NCI-H1417 treated with DMSO at 0.1 percent for 48 hours (cell line): ENCODE measurements around the gene CAMTA1.
A peak's percentile ranks its signal among the peaks of the same experiment; 100 is the strongest.

Source experiments
- DNase-seq: peaks from one replicate; lab custom pipeline; 2025; lab: John Stamatoyannopoulos, UW

CAMTA1 gene

GRCh38 chr1:7656557-7657215, 871.4 kb downstream of the CAMTA1 start:
- peak; percentile 38 for DNase-seq

GRCh38 chr1:7657287-7658016, 872.2 kb downstream of the CAMTA1 start:
- DNase-seq, result no peak

- DNase-seq, result no peak
These were observed 872.8 kb downstream of the CAMTA1 start for GRCh38 chr1:7658099-7658498.

GRCh38 chr1:7659514-7659913, 874.3 kb downstream of the CAMTA1 start:
- no peak for DNase-seq

- DNase-seq, result no peak
These were observed 878.3 kb downstream of the CAMTA1 start for GRCh38 chr1:7663451-7664146.

GRCh38 chr1:7664147-7664892, 879.1 kb downstream of the CAMTA1 start:
- no peak for DNase-seq

GRCh38 chr1:7664893-7665250, 879.6 kb downstream of the CAMTA1 start:
- no peak for DNase-seq

GRCh38 chr1:7666249-7666648, 881.0 kb downstream of the CAMTA1 start:
- DNase-seq, result no peak

GRCh38 chr1:7667159-7667558, 881.9 kb downstream of the CAMTA1 start:
- DNase-seq, result no peak

GRCh38 chr1:7667625-7668218, 882.5 kb downstream of the CAMTA1 start:
- DNase-seq, result peak; percentile 49

- peak; percentile 51 for DNase-seq
These were observed 884.5 kb downstream of the CAMTA1 start for GRCh38 chr1:7669559-7670311.

GRCh38 chr1:7670334-7671145, 885.3 kb downstream of the CAMTA1 start:
- DNase-seq, result no peak

- no peak for DNase-seq
These were observed 885.9 kb downstream of the CAMTA1 start for GRCh38 chr1:7671146-7671465.

- DNase-seq, result no peak
These were observed 886.4 kb downstream of the CAMTA1 start for GRCh38 chr1:7671676-7672075.

GRCh38 chr1:7672864-7673263, 887.6 kb downstream of the CAMTA1 start:
- no peak for DNase-seq

- DNase-seq, result no peak
These were observed 889.7 kb downstream of the CAMTA1 start for GRCh38 chr1:7674972-7675371.

GRCh38 chr1:7675431-7676273, 890.4 kb downstream of the CAMTA1 start:
- no peak for DNase-seq

GRCh38 chr1:7676274-7676945, 891.2 kb downstream of the CAMTA1 start:
- DNase-seq, result no peak

- DNase-seq, result no peak
These were observed 891.9 kb downstream of the CAMTA1 start for GRCh38 chr1:7677111-7677510.
